HFFc6 (cell line): ENCODE measurements around the gene SMYD3. TPM values are rescaled to one million over a fixed set of nuclear protein-coding genes. Genes with fewer than 3 reads are reported as not detected.

Source experiments
- DNase-seq: peaks from one replicate; pipeline ENCODE4 v3.0.0-alpha.2; 2018
- H3K27ac Mint-ChIP-seq: 2 replicates; pipeline ENCODE4 v1.8.0; 2020; ENCODE audit warnings: mild to moderate bottlenecking, mixed read lengths
- H3K27me3 Mint-ChIP-seq: 2 replicates; pipeline ENCODE4 v1.8.0; 2021; ENCODE audit warnings: mild to moderate bottlenecking, moderate library complexity, mixed read lengths; ENCODE audit not compliant: insufficient read depth
- H3K36me3 Mint-ChIP-seq: 2 replicates; pipeline ENCODE4 v1.8.0; 2021; ENCODE audit warnings: low read depth, mixed read lengths
- H3K4me1 Mint-ChIP-seq: 2 replicates; pipeline ENCODE4 v1.8.0; 2020; ENCODE audit warnings: low read depth, mixed read lengths
- H3K4me3 Mint-ChIP-seq: 2 replicates; pipeline ENCODE4 v1.8.0; 2020; ENCODE audit warnings: mild to moderate bottlenecking, moderate library complexity, mixed read lengths
- H3K9me3 Mint-ChIP-seq: 2 replicates; pipeline ENCODE4 v1.8.0; 2020; ENCODE audit warnings: mild to moderate bottlenecking, mixed read lengths
- total RNA-seq, 6 experiments: library from RNA; stranded (reverse); fragmentation: NEBNext Ultra II Directional; extraction: Animal tissue kit (Norgen Biotek cat#: 25700); gene quantifications; 2 replicates in 1 of 6; 3 replicates in 5 of 6; pipeline ENCODE4 v1.2.3, GENCODE V29; 2021
- TF ChIP-seq, protein P1 (sequence below): fragments of 200-600 bp; sonication (generic); IDR thresholded peaks from 2 replicates; pipeline ENCODE4 v1.5.0; 2021; ENCODE audit warnings: antibody characterized with exemption, mild to moderate bottlenecking

Gene SMYD3
- total RNA-seq, 6 experiments from 2014 or later = 28.4 to 37.9 (median 31.2) TPM

DNA sequence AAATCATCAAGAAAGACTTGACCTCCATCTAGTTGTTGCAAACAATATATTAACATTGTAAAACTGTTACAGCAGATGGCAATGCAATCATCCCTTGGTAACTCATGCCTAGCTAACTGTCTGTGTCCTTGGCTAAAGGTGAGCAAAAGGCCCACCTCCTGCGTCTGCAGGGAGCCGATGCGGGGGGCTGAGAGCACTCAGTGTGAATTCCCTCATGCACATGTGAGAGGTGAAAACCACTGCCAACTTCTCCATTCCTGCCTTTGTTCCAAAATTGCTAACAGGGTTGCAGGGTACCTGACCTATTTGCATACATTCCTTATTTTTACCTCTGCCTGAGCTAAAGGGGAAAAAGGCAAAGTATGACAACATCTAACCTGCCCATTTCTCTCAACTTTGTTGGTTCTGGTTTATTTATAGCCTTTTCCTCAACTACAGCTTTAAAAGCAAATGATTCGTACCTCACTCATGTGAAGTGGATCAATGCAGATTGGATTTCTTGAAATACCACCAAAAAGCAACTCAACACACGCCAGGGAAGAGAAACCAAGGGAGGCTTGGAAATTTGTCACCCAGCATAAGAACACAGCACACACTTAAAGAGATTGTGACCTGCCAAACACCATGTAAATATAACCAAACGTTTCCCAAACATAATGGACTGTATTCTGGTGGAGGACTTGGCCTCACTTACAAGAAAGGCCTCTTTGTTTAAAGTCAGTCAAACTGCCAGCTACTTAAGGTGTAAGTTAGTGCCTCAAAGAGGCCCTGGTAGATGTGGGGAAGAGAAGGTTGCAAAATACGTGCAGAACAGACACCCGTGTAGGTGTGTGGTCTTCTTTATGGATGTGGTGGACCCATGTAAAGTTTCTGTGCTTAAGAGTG lies 651.0 kb downstream of the SMYD3 start:
- Mint-ChIP-seq H3K4me3 (peak overlapping the region; percentile 55), H3K4me1 (peaks cover 68% of the 10 kb centered on the region), H3K27ac (peak overlapping the region; percentile 90), H3K27me3 (no peaks in the 10 kb centered on the region), H3K9me3 (peaks cover 3% of the 10 kb centered on the region; the same call in 1 of the 2 replicates), H3K36me3 (peaks cover 27% of the 10 kb centered on the region)
- TF ChIP-seq, protein P1, sequence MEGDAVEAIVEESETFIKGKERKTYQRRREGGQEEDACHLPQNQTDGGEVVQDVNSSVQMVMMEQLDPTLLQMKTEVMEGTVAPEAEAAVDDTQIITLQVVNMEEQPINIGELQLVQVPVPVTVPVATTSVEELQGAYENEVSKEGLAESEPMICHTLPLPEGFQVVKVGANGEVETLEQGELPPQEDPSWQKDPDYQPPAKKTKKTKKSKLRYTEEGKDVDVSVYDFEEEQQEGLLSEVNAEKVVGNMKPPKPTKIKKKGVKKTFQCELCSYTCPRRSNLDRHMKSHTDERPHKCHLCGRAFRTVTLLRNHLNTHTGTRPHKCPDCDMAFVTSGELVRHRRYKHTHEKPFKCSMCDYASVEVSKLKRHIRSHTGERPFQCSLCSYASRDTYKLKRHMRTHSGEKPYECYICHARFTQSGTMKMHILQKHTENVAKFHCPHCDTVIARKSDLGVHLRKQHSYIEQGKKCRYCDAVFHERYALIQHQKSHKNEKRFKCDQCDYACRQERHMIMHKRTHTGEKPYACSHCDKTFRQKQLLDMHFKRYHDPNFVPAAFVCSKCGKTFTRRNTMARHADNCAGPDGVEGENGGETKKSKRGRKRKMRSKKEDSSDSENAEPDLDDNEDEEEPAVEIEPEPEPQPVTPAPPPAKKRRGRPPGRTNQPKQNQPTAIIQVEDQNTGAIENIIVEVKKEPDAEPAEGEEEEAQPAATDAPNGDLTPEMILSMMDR = no peak
- no peak for DNase-seq

DNA sequence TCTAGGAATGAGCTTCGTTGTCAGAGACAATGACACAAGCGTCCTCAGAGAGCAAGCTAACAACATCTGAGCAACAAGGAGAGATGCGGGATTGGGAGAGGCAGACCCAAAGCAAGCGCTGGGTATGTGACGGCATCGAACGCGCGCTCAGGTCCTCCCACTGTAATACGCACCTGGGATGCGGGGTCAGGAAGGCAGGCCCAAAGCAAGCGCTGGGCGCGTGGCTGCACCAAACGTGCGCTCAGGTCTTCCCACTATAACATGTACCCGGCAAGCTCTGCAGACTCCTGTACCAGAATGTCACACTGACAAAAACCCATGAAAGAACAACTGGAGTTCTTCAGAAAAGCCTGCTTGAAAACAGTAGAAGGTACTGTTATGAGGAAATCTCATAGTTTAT lies 653.8 kb downstream of the SMYD3 start:
- Mint-ChIP-seq H3K4me1 (peaks cover 45% of the 10 kb centered on the region), H3K27ac (no peak overlapping the region), H3K4me3 (no peak overlapping the region), H3K36me3 (peaks cover 37% of the 10 kb centered on the region), H3K27me3 (no peaks in the 10 kb centered on the region; the same call in 1 of the 2 replicates), H3K9me3 (peaks cover 3% of the 10 kb centered on the region; the same call in 1 of the 2 replicates)
- TF ChIP-seq, protein P1 = no peak
- DNase-seq = no peak

DNA sequence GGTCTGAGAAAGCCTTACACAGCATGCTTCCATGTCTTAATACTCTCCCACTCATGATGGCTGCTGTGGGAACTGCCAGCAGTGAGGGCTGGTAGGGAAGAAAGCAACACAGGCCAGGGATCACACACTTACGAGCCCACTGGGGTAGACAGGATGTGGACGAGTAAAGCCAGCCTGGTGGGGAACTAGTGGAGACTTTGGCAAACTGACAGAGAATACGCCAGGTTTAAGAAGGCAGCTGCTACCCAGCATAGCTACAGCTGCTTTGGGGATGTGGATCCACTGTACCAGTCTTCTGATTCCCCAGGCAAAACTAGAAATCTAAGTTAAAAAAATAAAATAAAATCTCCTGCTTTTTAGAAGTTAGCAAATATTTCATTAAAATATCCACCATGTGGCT lies 664.0 kb downstream of the SMYD3 start:
- no peak for DNase-seq
- Mint-ChIP-seq H3K27ac (no peak overlapping the region), H3K9me3 (no peaks in the 10 kb centered on the region), H3K36me3 (peaks cover 6% of the 10 kb centered on the region; the same call in 1 of the 2 replicates), H3K27me3 (peaks cover 4% of the 10 kb centered on the region), H3K4me1 (peaks cover 2% of the 10 kb centered on the region), H3K4me3 (no peak overlapping the region)
- TF ChIP-seq, protein P1 = no peak

DNA sequence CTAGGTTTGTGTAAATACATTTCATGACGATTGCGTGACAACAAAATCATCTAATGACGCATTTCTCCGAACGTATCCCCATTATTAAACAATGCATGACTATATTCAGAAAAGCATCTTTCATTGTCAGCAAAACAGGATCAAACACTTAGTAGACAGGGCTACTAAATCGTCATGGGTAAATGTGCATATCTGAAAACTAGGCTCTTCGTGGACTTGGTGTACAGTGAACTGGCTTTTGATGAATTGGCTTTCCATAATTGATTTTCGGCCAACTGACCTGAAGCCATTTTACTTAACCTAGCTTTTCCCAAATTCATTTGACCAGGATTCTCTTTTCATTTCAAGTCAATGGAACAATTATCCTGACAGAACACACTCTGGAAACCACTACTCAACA lies 665.0 kb downstream of the SMYD3 start:
- H3K27me3 Mint-ChIP-seq = peaks cover 4% of the 10 kb centered on the region
- H3K27ac Mint-ChIP-seq = no peak overlapping the region
- peaks cover 12% of the 10 kb centered on the region for H3K4me1 Mint-ChIP-seq
- H3K9me3 Mint-ChIP-seq = no peaks in the 10 kb centered on the region
- no peak overlapping the region for H3K4me3 Mint-ChIP-seq
- H3K36me3 Mint-ChIP-seq = peaks cover 3% of the 10 kb centered on the region; the same call in 1 of the 2 replicates
- DNase-seq = no peak
- TF ChIP-seq, protein P1 = no peak

DNA sequence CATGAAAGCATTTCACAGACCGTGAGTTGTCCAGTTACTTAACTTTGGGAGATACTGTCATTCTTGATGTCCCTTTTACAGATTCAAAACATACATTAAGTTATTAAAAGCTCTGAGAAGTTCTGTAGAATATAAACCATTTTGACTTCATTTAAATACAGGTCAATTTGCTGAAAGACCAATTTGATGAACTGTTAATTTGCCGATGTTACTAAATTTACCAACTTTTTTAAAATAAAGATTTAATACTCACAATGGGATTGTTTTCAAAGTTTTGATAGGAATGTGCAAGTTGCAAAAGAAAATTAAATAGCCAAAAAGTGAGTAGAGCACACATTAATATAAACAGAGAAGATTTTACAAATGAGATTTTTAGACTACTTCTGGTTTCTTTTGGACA lies 666.1 kb downstream of the SMYD3 start:
- no peaks in the 10 kb centered on the region for H3K9me3 Mint-ChIP-seq
- no peak overlapping the region for H3K27ac Mint-ChIP-seq
- DNase-seq = no peak
- TF ChIP-seq, protein P1 = no peak
- peaks cover 16% of the 10 kb centered on the region for H3K4me1 Mint-ChIP-seq
- peaks cover 3% of the 10 kb centered on the region for H3K27me3 Mint-ChIP-seq
- no peak overlapping the region for H3K4me3 Mint-ChIP-seq
- peaks cover under 1% of the 10 kb centered on the region for H3K36me3 Mint-ChIP-seq
